ENCODE measurements around the gene CAPZB.

- no peak for TF ChIP-seq CTCF (conservative IDR thresholded peaks at IDR 0.05)
- TF ChIP-seq ZFX (IDR thresholded peaks at IDR 0.05), result no peak
These were observed 19.2 kb downstream of the CAPZB start for GRCh38 chr1:19466112-19466561.
